ENCODE data around the gene ARSI.

DNA sequence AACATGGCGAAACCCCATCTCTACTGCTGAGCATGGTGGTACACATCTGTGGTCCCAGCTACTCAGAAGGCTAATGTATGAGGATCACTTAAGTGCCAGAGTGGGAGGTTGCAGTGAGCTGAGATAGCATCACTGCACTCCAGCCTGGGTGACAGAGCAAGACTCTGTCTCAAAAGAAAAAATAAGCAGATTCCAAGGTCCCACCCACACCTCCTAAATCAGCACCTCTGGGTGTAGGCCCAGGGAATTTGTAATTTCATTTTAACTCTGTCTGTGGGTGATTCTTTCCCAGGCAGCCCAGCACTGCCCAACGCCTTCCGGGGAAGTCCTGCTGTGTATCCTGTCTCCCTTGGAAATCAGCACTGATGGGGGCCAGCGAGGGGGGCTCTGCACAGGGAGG, 25.7 kb downstream of the ARSI start:
- no peak for TF ChIP-seq CEBPB (IDR thresholded peaks at IDR 0.05; ENCODE audit: low read depth, low read length)
- TF ChIP-seq, protein P1, sequence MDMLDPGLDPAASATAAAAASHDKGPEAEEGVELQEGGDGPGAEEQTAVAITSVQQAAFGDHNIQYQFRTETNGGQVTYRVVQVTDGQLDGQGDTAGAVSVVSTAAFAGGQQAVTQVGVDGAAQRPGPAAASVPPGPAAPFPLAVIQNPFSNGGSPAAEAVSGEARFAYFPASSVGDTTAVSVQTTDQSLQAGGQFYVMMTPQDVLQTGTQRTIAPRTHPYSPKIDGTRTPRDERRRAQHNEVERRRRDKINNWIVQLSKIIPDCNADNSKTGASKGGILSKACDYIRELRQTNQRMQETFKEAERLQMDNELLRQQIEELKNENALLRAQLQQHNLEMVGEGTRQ (IDR thresholded peaks at IDR 0.05; ENCODE audit: low read depth, low read length): no peak
- no peak for TF ChIP-seq POLR2A (IDR thresholded peaks at IDR 0.05; ENCODE audit: low read depth, low read length)
- TF ChIP-seq CTCF (conservative IDR thresholded peaks at IDR 0.05; ENCODE audit: low read depth, low read length): no peak
- no peak for TF ChIP-seq RAD21 (IDR thresholded peaks at IDR 0.05; ENCODE audit: low read length)
- no peak for TF ChIP-seq RCOR1 (IDR thresholded peaks at IDR 0.05; ENCODE audit: insufficient replicate concordance, low read length)
